ENCODE data around the gene MLST8. TPM values are rescaled to one million over a fixed set of nuclear protein-coding genes. Genes with fewer than 3 reads are reported as not detected.

Gene MLST8
- total and polyA plus RNA-seq, 7 donors: 18.8 to 60.5 (median 35.0) TPM

- intact Hi-C loops (cut with DNase I): no loop called here
- H3K27ac ChIP-seq: no peak overlapping the region
- H3K36me3 ChIP-seq (ENCODE audit: insufficient read depth in 1 of 2, low read depth in 1 of 2): peaks cover 0 to 12% of the 10 kb centered on the region in 2 donors
- ATAC-seq (no peak), DNase-seq (no peak)
- WGBS, 3 donors: 84 to 90% (median 89%) methylated on average over 10 of the region's 10 CpGs
- TF ChIP-seq CTCF (IDR thresholded peaks at IDR 0.05): no peak
- H3K4me3 ChIP-seq: no peak overlapping the region
- H3K9me3 ChIP-seq: no peaks in the 10 kb centered on the region
- no peaks in the 10 kb centered on the region for H3K27me3 ChIP-seq (ENCODE audit: insufficient read depth in 3 of 3, low read length in 2 of 3)
- peaks cover 29% of the 10 kb centered on the region for H3K4me1 ChIP-seq
Observed at GRCh38 chr16:2161911-2162310, 43.3 kb upstream of the MLST8 start.

- Histone ChIP-seq H3K9me3 (no peaks in the 10 kb centered on the region), H3K36me3 (ENCODE audit: insufficient read depth in 1 of 2, low read depth in 1 of 2) (peaks cover 0 to 18% of the 10 kb centered on the region in 2 donors), H3K27ac (no peak overlapping the region), H3K27me3 (ENCODE audit: insufficient read depth in 3 of 3, low read length in 2 of 3) (no peaks in the 10 kb centered on the region), H3K4me1 (peaks cover 22% of the 10 kb centered on the region), H3K4me3 (no peak overlapping the region)
- intact Hi-C loops (cut with DNase I): no loop called here
- TF ChIP-seq CTCF (IDR thresholded peaks at IDR 0.05): no peak
- 75 to 84% (median 80%) methylated on average over 12 to 13 of the region's 13 CpGs for WGBS, 3 donors
- DNase-seq (no peak), ATAC-seq (no peak)
Observed at GRCh38 chr16:2162676-2163118, 42.6 kb upstream of the MLST8 start.

GRCh38 chr16:2163211-2163881 lies 41.9 kb upstream of the MLST8 start:
- no peak overlapping the region for H3K27ac ChIP-seq

GRCh38 chr16:2165861-2166260 lies 39.4 kb upstream of the MLST8 start:
- H3K27me3 ChIP-seq (ENCODE audit: insufficient read depth in 3 of 3, low read length in 2 of 3): no peaks in the 10 kb centered on the region
- ATAC-seq (no peak), DNase-seq (no peak)
- H3K4me1 ChIP-seq: peaks cover 5% of the 10 kb centered on the region
- TF ChIP-seq CTCF (IDR thresholded peaks at IDR 0.05): no peak
- H3K36me3 ChIP-seq (ENCODE audit: insufficient read depth in 1 of 2, low read depth in 1 of 2): peaks cover 3 to 33% of the 10 kb centered on the region in 2 donors
- H3K9me3 ChIP-seq: no peaks in the 10 kb centered on the region
- H3K4me3 ChIP-seq: no peak overlapping the region
- intact Hi-C loops (cut with DNase I): no loop called here
- H3K27ac ChIP-seq: no peak overlapping the region
- 94 to 98% (median 95%) methylated on average over 12 of the region's 12 CpGs for WGBS, 3 donors

More at GRCh38 chr16:2163211-2163881, 41.9 kb upstream of the MLST8 start:
- Histone ChIP-seq H3K36me3 (ENCODE audit: insufficient read depth in 1 of 2, low read depth in 1 of 2) (peaks cover 3 to 24% of the 10 kb centered on the region in 2 donors), H3K9me3 (no peaks in the 10 kb centered on the region), H3K4me3 (no peak overlapping the region), H3K4me1 (peaks cover 16% of the 10 kb centered on the region), H3K27me3 (ENCODE audit: insufficient read depth in 3 of 3, low read length in 2 of 3) (no peaks in the 10 kb centered on the region)
- intact Hi-C loops (cut with DNase I): no loop called here
- WGBS, 3 donors: 86 to 91% (median 89%) methylated on average over 26 of the region's 26 CpGs
- no peak for ATAC-seq
- DNase-seq: no peak
- no peak for TF ChIP-seq CTCF (IDR thresholded peaks at IDR 0.05)
